ENCODE data around the gene CCL24. TPM values are rescaled to one million over a fixed set of nuclear protein-coding genes. Genes with fewer than 3 reads are reported as not detected.
"Not testable (repeated sequence)": the region's sequence is repeated elsewhere in the genome, so short reads cannot be mapped to it uniquely, and the experiment has no call there.

CCL24 gene, protein sequence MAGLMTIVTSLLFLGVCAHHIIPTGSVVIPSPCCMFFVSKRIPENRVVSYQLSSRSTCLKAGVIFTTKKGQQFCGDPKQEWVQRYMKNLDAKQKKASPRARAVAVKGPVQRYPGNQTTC
- total RNA-seq (2014; rRNA removed; shearing (Covaris generic)) = not detected in 2 replicates
- polyA plus RNA-seq (2015; cell fraction: cytosol; rRNA removed) = not detected in 2 replicates
- polyA plus RNA-seq (2015; cell fraction: nucleus; rRNA removed) = not detected in 2 replicates

DNA sequence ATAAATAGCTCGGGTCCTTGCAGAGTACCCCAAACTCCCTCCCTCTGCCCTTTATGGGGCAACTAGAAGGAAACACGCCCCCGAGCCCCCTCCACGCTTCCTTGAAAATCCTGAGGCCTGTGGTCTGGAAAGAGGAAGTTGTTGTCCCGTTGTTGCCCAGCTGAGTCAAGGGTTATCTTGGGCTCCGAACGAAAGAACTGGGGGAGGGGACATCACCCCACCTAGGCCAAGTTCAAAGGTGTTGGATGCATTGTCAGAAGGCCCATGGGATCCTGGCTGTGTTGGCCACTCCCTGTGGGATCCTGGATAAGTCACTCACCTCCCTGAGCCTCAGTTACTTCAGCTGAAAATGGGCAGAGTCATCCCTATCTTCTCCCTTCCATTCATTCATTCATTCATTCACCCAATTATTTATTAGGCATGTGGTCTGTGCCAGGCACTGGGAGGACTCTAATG, at the start of gene CCL24:
CCL24 (minus strand) TSS at position 26 of the 456 bp plus-strand sequence. CDS start 91 bp downstream, outside the sequence.
- DNase-seq (ENCODE audit: low read depth) = no peak

DNA sequence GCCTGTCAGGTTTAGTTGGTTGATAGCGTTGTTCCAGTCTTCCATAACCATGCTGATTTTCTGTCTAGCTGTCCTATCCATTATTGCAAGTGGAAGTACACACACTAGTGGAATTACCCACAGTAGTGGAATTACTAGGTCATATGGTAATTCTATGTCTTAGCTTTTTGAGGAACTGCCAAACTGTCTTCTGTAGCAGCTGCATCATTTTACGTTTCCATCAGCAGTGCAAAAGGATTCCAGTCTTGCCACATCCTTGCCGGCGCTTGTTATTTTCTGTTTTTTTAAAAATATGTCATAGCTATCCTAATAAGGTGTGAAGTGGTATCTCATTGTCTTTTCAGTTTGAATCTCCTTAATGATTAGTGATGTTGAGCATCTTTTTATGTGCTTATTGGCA, 48.0 kb upstream of the CCL24 start:
- DNase-seq (ENCODE audit: low read depth) = no peak

DNA sequence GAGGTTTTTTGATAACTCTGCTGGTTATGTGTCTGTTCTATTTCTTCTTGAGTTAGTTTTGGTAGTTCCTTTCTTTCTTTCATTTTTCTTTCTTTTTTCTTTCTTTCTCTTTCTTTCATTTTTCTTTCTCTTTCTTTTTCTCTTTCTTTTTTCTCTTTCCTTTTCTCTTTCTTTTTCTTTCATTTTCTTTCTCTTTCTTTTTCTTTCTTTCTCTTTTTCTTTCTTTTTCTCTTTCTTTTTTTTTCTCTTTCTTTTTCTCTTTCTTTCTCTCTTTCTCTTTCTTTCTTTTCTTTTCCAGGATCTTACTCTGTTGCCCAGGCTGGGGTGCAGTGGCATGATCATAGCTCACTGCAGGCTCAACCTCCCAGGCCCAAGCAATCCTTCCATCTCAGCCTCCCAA, 44.8 kb upstream of the CCL24 start:
- no peak for DNase-seq (ENCODE audit: low read depth)

DNA sequence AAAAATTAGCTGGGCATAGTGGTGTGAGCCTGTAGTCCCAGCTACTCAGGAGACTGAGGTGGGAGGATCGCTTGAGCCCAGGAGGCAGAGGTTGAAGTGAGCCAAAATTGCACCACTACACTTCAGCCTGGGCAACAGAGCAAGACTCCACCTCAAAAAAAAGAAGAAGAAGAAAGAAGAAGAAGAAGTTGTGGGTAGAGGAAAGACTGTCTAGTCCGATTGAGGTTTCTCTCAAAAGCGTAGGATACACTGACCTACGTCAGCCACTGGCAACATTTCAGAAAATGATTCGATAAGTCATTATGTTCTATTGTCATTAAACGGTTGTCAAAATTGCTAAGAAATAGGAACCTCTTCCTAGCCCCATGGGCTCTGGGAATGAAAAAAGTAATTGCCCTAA, 42.9 kb upstream of the CCL24 start:
- no peak for DNase-seq (ENCODE audit: low read depth)

DNA sequence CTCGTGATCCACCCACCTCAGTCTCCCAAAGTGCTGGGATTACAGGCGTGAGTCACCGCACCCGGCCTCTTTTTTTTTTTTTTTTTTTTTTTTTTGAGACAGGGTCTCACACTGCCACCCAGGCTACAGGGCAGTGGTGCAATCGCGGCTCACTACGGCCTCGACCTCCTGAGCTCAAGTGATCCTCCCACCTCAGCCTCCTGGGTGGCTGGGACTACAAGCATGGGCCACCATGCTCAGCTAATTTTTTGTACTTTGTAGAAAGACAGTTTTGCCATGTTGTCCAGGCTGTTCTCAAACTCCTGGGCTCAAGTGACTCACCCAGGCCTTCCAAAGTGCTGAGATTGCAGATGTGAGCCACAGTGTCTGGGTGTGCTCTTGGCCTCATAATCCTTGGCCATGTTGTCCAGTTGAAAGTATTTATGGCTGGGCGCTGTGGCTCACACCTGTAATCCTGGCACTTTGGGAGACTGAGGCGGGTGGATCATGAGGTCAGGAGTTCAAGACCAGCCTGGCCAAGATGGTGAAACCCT, 41.3 kb upstream of the CCL24 start:
- DNase-seq (ENCODE audit: low read depth) = not testable (repeated sequence)

DNA sequence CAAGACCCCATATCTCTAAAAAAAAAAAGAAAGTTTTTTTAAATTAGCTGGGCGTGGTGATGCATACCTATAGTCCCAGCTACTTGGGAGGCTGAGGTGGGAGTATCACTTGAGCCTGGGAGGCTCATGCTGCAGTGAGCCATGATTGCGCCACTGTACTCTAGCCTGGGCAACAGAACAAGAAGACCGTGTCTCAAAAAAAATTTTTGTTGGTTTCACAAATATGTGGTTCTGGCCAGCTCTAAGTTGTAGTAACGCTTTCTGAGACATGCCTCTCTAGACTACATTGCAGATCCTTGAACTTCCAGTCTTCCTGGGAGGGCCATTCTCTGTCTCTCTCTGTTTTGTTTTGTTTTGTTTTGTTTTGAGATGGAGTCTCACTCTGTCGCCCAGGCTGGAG, 40.6 kb upstream of the CCL24 start:
- no peak for DNase-seq (ENCODE audit: low read depth)

DNA sequence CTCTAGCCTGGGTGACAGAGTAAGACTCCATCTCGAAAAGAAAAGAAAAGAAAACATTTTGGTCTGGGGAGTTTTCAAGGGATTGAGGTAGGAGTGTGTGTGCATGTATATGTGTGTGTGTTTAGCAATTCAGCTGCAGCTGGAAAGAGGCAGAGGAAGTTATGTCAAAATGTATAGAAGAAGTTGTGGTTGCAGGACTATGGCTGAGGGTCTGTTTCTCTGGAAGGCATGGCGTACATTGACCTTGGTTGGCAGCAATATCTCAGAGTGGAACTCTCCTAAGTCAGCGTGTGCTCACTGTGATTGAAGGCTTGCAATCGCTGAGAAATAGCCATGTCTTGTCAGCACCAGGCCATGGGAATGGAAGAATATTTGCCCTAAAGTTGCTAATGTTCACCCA, 36.6 kb upstream of the CCL24 start:
- DNase-seq (ENCODE audit: low read depth) = no peak

DNA sequence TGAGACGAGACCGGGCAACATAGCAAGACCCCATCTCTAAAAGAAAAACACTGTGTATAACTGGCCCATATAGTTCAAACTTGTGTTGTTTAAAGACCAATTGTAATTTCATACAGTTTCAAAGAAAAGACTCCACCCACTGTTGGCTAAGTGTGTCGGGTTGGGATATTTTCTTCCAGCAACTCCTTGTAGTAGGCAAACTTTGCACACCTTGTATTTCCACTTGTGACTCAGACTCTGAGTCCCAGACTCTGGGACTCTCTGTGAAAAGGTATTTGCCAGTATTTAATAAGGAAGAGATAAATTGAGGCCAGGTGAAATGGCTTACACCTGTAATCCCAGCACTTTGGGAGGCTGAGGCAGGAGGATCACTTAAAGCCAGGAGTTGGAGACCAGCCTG, 36.0 kb upstream of the CCL24 start:
- no peak for DNase-seq (ENCODE audit: low read depth)

DNA sequence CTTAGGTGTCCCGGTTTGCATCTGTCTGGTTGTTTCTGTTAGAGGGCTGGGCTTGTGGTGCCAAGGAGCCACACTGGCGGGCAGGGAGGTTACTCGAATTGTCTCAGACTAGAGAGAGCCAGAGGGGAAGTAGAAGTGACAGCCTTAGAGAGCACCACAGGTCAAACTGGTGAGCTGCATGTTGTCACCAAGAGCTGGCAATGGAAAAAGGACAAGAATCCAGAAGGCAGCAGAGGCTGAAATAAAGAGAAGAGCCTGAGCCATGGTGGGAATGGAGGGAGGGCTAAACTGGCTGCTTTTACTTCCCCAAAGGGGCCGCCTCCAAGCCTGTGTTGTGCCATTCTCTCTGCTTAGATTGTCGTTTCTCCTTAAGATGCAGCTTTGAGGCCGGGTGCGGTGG, 34.1 kb upstream of the CCL24 start:
- DNase-seq (ENCODE audit: low read depth) = no peak

DNA sequence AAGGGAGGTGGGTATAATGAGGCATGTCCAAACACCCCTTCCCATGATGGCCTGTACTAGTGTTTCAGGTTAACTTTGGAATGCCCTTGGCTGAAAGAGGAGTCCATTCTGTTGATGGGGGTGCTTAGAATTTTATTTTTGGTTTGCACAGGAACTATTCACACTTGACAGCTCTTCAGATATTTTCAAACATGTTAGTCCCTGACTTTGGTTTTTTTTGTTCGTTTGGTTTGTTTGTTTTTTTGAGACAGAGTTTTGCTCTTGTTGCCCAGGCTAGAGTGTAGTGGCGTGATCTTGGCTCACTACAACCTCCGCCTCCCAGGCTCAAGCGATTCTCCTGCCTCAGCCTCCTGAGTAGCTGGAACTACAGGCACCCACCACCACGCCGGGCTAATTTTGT, 31.5 kb upstream of the CCL24 start:
- DNase-seq (ENCODE audit: low read depth) = not testable (repeated sequence)

DNA sequence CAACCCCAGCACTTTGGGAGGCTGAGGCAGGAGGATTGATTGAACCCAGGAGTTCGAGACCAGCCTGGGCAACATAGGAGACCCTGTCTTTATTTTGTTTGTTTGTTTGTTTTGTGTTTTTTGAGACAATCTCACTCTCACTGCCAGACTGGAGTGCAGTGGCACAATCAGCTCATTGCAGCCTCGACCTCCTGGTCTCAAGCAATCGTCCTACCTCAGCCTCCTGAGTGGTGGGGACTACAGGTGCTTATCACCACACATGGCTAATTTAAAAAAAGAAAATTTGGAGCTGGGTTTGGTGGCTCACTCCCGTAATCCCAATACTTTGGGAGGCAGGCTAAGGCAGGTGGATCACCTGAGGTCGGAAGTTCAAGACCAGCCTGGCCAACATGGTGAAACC, 30.6 kb upstream of the CCL24 start:
- DNase-seq (ENCODE audit: low read depth) = no peak

DNA sequence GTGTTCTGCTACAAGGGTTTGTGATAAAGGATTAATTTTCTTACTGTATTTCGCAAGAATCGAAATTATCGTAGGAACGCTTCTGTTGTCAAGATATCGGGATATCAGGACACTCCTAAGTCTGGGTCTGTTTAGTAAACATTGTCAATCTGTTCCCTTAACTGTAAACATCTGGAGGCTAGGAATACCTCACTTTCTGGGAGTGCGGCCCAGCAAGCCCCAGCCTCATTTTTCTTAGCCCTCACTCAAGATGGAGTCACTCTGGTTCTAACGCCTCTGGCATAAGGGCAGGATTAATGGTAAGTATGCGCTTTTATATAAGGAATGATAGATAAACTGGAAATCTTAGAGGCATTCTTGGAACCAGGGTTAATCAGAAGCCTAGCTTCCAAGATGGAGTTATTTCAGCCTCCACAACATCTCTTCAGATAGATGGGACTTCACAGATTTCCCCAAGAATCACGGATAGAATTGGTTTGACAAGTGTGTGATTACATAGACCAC, 30.1 kb upstream of the CCL24 start:
- DNase-seq (ENCODE audit: low read depth) = no peak

DNA sequence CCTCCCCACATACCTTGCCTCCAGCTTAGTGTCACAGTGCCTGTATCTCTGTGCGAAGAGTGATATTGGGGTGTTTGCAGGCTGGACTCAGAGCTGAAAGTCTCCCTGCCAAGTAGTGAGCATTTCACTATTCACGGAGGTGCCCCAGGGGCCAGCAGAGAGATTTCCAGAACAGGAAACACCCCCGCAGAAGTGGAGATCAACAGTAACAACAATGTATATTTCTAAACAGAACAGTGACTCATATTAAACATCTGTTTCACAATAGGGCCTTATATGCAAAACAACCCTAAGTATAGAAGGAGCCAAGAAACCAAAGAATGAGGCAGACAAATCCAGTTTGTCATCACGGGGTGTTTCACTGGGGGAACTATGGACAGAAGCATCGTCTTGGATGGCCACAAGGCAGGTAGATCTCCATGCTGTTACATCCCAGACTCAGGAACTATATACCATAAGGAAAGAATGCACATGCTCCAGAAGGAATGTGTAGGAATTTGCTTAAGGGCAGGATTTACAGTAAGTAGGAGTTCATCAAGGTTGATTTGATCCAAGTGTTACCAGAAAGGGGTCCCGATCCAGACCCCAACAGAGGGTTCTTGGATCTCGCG, 29.3 kb upstream of the CCL24 start:
- peak; percentile 79 for DNase-seq (ENCODE audit: low read depth)

DNA sequence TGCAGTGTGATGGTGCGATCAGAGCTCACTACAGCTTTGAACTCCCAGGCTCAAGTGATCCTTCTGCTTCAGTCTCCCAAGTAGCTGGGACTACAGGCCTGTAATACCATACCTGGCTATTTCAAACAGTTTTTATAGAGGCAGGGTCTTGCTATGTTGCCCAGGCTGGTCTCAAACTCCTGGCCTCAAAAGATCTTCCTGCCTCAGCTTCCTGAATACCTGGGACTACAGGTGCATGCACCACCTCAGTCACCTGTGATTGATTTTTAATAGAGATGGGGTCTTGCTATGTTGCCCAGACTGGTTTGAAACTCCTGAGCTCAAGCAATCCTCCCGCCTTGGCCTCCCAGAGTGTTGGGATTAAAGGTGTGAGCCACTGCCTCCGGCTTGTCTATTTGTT, 26.4 kb upstream of the CCL24 start:
- DNase-seq (ENCODE audit: low read depth) = no peak

DNA sequence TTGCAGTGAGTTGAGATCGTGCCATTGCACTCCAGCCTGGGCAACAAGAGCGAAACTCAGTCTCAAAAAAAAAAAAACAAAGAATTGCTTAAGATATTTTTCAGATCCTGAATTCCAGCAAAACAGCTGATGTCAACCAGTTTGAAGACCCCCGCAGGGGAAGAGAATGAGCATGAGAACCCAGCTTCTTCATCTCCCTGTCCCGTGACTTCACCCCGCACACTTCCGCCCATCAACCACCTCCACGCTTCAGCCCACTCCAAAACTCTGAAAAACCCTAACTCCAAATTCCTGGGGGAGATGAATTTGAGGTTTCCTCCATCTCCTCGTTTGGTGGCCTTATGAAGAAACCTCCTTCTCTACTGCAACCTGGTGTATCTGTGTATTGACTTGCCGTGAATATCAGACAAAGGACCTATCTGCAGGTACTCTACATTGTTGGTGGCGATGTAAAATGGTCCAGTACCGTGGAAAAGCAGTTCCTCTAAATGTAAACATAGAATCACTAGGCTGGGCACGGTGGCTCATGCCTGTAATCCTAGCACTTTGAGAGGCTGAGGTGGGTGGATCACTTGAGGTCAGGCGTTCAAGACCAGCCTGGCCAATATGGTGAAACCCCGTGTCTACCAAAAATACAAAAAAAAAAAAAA, 24.8 kb upstream of the CCL24 start:
- not testable (repeated sequence) for DNase-seq (ENCODE audit: low read depth)

DNA sequence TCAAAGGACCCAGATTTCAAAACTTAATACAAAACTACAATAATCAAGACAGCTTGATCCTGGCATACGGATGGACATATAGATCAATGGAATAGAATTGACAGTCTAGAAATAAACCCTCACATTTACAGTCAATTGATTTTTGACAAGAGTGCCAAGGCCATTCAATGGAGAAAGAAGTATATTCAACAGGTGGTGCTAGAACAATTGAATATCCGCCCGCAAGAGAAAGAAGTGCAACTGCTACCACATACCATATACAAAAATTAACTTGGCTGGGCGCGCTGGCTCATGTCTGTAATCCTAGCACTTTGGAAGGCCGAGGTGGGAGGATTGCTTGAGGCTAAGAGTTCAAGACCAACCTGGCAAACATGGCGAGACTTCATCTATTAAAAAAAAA, 23.2 kb upstream of the CCL24 start:
- no peak for DNase-seq (ENCODE audit: low read depth)

DNA sequence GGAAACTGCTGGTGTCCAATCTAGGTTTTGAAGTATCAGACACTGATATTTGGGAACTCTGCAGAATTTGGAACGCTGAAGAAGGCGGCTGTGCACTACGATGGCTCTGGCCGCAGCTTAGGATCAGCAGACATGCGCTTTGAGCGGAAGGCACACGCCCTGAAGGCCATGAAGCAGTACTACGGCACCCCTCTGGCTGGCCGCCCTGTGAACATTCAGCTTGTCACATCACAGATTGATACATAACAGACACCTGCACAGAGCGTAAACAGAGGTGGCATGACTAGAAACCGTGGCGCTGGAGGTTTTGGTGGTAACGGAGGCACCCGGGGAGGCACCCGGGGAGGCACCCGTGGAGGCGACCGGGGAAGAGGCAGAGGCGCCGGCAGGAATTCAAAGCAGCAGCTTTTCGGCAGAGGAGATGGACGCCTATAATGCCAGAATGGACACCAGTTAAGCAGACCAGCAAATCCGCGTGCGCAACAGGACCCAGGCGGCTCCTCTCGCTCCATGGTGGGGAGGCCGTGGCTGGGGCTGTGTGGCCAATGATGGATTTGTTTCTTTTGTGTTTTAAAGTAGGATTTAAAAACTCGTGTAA, 22.2 kb upstream of the CCL24 start:
- DNase-seq (ENCODE audit: low read depth) = no peak

DNA sequence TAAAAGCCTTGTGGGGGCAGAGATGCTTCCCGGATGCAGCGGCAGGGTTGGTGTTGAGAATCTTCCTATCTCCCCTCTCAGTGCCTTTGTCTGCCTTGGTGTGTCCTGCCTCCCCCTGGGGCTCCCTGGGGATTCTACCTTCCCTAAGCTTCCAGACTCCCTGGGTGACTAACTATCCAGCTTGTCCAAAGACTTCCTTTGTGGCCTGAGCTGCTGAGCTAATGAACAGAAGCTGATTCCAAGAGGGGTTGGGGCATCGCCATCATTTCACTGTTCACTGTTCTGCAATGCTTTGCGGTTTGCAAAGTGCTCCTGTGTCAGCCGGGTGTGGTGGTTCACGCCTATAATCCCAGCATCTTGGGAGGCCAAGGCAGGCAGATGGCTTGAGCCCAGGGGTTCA, 20.1 kb upstream of the CCL24 start:
- peak; percentile 87 for DNase-seq (ENCODE audit: low read depth)

DNA sequence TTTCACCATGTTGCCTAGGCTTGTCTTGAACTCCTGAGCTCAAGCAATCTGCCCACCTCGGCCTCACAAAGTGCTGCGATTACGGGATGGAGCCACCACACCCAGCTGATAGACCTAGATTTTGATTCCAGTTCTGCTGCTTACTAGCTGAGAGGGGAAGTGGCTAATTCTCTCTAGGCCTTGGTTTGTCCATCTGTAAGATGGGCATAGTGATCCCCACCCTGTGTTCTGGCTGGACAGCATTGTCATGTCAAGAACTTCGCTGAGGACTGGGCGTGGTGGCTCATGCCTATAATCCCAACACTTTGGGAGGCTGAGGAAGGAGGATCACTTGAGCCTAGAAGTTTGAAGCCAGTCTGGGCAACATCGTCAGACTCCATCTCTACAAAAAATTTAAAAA, 17.4 kb upstream of the CCL24 start:
- DNase-seq (ENCODE audit: low read depth) = no peak

DNA sequence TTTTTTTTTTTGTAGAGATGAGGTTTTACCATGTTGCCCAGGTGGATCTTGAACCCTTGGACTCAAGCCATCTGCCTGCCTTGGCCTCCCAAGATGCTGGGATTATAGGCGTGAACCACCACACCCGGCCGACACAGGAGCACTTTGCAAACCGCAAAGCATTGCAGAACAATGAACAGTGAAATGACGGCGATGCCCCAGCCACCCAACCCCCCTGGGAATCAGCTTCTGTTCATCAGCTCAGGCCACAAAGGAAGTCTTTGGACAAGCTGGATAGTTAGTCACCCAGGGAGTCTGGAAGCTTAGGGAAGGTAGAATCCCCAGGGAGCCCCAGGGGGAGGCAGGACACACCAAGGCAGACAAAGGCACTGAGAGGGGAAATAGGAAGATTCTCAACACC, 16.1 kb upstream of the CCL24 start:
- peak; percentile 99 for DNase-seq (ENCODE audit: low read depth)

DNA sequence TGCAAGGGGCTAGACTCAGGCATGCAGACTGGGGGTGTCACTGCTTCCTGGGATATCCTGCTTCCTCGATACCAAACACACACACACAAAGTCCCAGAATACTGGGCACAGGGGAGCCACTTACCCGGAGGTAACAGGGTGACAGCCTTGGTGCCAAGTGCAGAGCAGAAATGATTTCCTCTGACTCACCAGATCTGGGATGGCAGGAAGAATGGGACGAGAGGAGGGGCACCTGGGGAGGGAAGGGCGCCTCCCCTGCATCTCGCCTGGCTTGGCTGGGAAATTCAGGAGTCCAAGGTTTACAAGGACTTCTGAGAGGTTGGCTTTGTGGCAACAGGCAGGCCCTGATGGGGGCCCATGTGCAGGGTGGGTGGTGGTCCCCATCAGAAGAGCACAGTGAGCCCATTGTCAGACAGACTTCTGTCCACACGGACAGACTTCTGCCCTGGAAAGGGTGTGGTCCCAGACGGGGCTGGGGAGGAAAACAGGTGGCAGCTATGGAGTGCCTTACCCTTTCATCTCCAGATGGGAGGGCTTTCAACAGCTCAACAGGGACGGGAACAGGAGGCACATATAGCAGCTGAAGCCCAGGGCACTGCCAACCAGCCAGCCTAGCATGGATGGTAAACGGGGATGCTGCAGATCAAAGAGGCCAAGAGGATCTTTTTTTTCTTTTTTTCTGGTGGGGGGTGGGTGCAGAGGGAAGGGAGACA, 9.7 kb upstream of the CCL24 start:
- DNase-seq (ENCODE audit: low read depth) = peak; percentile 51
